ENCODE results near the gene INPP4A.

Gene INPP4A

DNA sequence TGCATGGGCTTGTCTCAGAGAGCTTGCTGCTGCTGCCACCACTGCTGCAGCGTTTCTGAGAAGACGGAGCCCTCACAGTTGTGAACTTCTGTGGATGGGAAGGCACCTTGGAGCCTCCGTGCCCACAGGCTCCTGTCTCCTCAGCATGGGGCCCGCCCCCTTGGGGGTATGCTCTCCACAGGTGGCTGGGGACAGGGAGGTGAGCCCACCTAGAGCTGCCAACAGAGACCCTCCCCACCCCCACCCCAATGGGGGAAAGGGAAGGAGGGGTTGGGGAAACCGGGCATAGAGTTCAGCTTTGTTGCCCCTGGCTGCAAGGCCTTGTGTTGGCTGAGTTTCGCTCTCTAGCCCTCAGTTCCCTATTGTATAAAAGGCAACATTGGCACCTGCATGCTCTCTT lies 76.1 kb downstream of the INPP4A start:
- WGBS, 2 experiments, result 93 to 94% methylated on average over 6 of the region's 6 CpGs

DNA sequence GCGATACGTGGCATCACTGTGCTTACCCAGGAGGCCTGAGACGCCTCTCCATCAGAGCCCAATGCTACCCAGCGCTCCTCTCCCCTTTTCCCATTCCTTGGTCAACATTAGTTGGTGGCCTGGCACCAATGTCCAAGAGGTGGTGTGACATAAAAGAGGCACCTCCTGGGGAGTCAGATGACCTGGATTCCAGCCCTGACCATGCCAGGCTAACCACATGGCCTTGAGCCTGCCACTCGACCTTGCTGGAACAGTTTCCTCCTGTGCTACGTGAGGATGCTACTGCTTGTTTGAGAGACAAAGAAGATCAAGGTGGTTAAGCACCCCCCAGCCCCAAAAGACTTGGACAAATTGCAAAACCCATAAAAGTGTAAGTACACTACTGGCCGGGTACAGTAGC lies 76.6 kb downstream of the INPP4A start:
- 94 to 97% methylated on average over 7 of the region's 7 CpGs for WGBS, 2 experiments
- Histone ChIP-seq H3K27ac (ENCODE audit: insufficient read depth, low read depth, low read length, poor library complexity, severe bottlenecking) (no peak overlapping the region), H3K9me3 (ENCODE audit: control insufficient read depth, low read length) (no peaks in the 10 kb centered on the region), H3K36me3 (ENCODE audit: control insufficient read depth, insufficient read depth, low read length) (no peaks in the 10 kb centered on the region), H3K27me3 (ENCODE audit: control insufficient read depth, insufficient read depth, low read length, poor library complexity, severe bottlenecking) (no peaks in the 10 kb centered on the region), H3K4me1 (ENCODE audit: control insufficient read depth, insufficient read depth, low read length) (peaks cover 2% of the 10 kb centered on the region), H3K4me3 (ENCODE audit: insufficient read depth, low read depth, low read length) (no peak overlapping the region)

More for the DNA sequence above, 76.1 kb downstream of the INPP4A start:
- Histone ChIP-seq H3K27ac (ENCODE audit: insufficient read depth, low read depth, low read length, poor library complexity, severe bottlenecking) (no peak overlapping the region), H3K36me3 (ENCODE audit: control insufficient read depth, insufficient read depth, low read length) (no peaks in the 10 kb centered on the region), H3K4me3 (ENCODE audit: insufficient read depth, low read depth, low read length) (no peak overlapping the region), H3K27me3 (ENCODE audit: control insufficient read depth, insufficient read depth, low read length, poor library complexity, severe bottlenecking) (no peaks in the 10 kb centered on the region), H3K9me3 (ENCODE audit: control insufficient read depth, low read length) (no peaks in the 10 kb centered on the region), H3K4me1 (ENCODE audit: control insufficient read depth, insufficient read depth, low read length) (peaks cover 3% of the 10 kb centered on the region)

DNA sequence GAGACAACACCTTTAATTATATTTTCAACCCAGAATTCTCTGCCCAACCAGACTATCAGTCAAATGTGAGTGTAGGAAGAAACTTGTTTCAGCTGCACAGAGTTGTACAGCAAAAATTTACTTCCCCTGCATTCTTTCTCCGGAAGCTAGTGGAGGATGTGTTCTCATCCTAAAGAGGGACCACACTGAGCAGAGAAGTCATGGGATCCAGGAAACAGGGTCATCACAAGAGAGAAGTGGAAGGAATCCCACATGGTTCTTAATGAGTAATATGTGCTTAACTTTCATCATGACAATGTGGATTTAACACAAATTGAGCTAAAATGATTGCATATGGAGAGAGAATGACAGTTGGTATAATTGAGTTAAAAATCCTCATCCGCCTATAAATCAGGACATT lies 78.2 kb downstream of the INPP4A start:
- no peaks in the 10 kb centered on the region for H3K27me3 ChIP-seq (ENCODE audit: control insufficient read depth, insufficient read depth, low read length, poor library complexity, severe bottlenecking)
- no peak overlapping the region for H3K4me3 ChIP-seq (ENCODE audit: insufficient read depth, low read depth, low read length)
- no peaks in the 10 kb centered on the region for H3K9me3 ChIP-seq (ENCODE audit: control insufficient read depth, low read length)
- no peaks in the 10 kb centered on the region for H3K4me1 ChIP-seq (ENCODE audit: control insufficient read depth, insufficient read depth, low read length)
- WGBS, 2 experiments, result 96 to 100% methylated on average over 2 of the region's 2 CpGs
- H3K36me3 ChIP-seq (ENCODE audit: control insufficient read depth, insufficient read depth, low read length), result no peaks in the 10 kb centered on the region
- no peak overlapping the region for H3K27ac ChIP-seq (ENCODE audit: insufficient read depth, low read depth, low read length, poor library complexity, severe bottlenecking)

DNA sequence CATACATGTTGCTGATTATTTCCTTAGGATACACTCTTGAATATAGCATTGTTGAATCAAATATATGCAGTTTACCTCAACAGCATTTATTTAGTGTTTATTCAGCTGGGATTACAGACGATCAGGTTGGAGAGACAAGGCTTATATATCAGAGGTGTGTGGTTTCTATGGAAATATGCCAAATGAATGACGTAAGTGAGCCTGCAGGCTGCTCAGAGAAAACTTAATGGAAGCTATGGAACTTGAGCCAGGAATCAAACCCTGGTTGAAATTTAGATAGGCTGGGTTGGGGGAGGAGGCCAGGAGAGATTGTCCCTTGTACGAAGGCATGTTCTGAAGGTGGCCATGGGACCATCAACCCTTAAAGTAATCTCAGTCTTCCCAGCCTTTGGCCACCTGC lies 79.5 kb downstream of the INPP4A start:
- Histone ChIP-seq H3K27ac (ENCODE audit: insufficient read depth, low read depth, low read length, poor library complexity, severe bottlenecking) (no peak overlapping the region), H3K4me1 (ENCODE audit: control insufficient read depth, insufficient read depth, low read length) (no peaks in the 10 kb centered on the region), H3K36me3 (ENCODE audit: control insufficient read depth, insufficient read depth, low read length) (no peaks in the 10 kb centered on the region), H3K4me3 (ENCODE audit: insufficient read depth, low read depth, low read length) (no peak overlapping the region), H3K9me3 (ENCODE audit: control insufficient read depth, low read length) (no peaks in the 10 kb centered on the region), H3K27me3 (ENCODE audit: control insufficient read depth, insufficient read depth, low read length, poor library complexity, severe bottlenecking) (no peaks in the 10 kb centered on the region)
- WGBS, 2 experiments, result 94 to 96% methylated on average over 3 of the region's 3 CpGs

DNA sequence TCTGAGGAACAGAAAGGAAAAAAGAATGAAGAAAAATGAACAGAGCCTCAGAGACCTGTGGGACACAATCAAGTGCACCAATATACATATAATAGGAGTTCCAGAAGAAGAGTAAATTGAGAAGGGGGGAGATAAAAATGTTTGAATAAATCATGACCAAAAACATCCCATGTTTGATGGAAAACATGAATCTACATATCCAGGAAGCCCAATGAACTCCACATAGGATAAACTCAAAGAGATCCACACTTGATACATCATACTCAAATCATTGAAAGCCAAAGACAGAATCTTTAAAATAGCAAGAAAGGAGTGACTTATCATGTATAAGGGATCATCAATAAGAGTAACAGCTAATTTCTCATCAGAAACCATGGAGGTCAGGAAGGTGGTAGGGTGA lies 83.7 kb downstream of the INPP4A start:
- no peaks in the 10 kb centered on the region for H3K9me3 ChIP-seq (ENCODE audit: control insufficient read depth, low read length)
- no peak overlapping the region for H3K4me3 ChIP-seq (ENCODE audit: insufficient read depth, low read depth, low read length)
- H3K4me1 ChIP-seq (ENCODE audit: control insufficient read depth, insufficient read depth, low read length), result no peaks in the 10 kb centered on the region
- H3K36me3 ChIP-seq (ENCODE audit: control insufficient read depth, insufficient read depth, low read length), result no peaks in the 10 kb centered on the region
- H3K27me3 ChIP-seq (ENCODE audit: control insufficient read depth, insufficient read depth, low read length, poor library complexity, severe bottlenecking), result no peaks in the 10 kb centered on the region
- no peak overlapping the region for H3K27ac ChIP-seq (ENCODE audit: insufficient read depth, low read depth, low read length, poor library complexity, severe bottlenecking)

DNA sequence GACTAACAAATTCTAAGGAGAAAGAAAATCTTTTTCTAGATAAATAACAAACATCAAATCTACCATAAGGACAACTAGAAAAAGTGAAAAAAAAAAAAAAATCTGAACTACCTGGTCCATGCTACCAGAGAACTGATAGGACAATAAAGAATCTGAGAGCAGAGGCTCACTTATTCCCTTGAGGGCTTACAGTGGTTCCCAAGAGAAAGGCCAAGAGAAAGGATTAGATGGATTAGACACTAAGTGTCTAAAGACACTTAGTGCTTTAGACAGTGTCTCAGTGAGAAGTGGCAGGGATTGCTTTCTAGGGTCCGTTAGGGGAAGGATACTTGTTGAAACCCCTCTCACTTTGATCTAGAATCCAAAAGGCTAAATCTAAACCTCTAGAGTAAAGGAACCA lies 85.5 kb downstream of the INPP4A start:
- WGBS, 2 experiments, result 85% methylated on average over 1 of the region's 1 CpG

DNA sequence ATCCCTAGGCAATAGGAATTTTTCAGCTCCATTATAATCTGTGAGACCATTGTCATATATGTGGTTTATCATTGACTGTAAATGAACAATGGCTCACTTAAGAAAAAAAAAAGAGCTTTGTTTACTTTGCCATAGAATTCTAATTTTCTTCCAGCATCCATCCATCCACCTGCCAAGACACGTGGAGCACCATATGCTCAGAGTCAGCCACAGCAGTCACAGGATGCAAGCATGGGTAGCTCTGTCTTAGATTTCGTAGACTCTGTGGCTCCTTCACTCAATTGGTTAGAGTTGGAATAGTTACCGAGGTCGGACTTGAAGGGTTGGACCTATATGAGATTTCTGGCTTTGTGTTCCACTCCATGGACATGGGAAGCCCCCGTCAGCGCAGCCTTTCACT lies 88.1 kb downstream of the INPP4A start:
- Histone ChIP-seq H3K27ac (ENCODE audit: insufficient read depth, low read depth, low read length, poor library complexity, severe bottlenecking) (no peak overlapping the region), H3K4me1 (ENCODE audit: control insufficient read depth, insufficient read depth, low read length) (no peaks in the 10 kb centered on the region), H3K4me3 (ENCODE audit: insufficient read depth, low read depth, low read length) (no peak overlapping the region), H3K27me3 (ENCODE audit: control insufficient read depth, insufficient read depth, low read length, poor library complexity, severe bottlenecking) (no peaks in the 10 kb centered on the region), H3K9me3 (ENCODE audit: control insufficient read depth, low read length) (no peaks in the 10 kb centered on the region), H3K36me3 (ENCODE audit: control insufficient read depth, insufficient read depth, low read length) (no peaks in the 10 kb centered on the region)
- 96% methylated on average over 6 of the region's 6 CpGs for WGBS, 2 experiments

More for the DNA sequence above, 85.5 kb downstream of the INPP4A start:
- H3K4me1 ChIP-seq (ENCODE audit: control insufficient read depth, insufficient read depth, low read length), result no peaks in the 10 kb centered on the region
- no peak overlapping the region for H3K4me3 ChIP-seq (ENCODE audit: insufficient read depth, low read depth, low read length)
- no peak overlapping the region for H3K27ac ChIP-seq (ENCODE audit: insufficient read depth, low read depth, low read length, poor library complexity, severe bottlenecking)
- no peaks in the 10 kb centered on the region for H3K36me3 ChIP-seq (ENCODE audit: control insufficient read depth, insufficient read depth, low read length)
- H3K27me3 ChIP-seq (ENCODE audit: control insufficient read depth, insufficient read depth, low read length, poor library complexity, severe bottlenecking), result no peaks in the 10 kb centered on the region
- H3K9me3 ChIP-seq (ENCODE audit: control insufficient read depth, low read length), result no peaks in the 10 kb centered on the region

DNA sequence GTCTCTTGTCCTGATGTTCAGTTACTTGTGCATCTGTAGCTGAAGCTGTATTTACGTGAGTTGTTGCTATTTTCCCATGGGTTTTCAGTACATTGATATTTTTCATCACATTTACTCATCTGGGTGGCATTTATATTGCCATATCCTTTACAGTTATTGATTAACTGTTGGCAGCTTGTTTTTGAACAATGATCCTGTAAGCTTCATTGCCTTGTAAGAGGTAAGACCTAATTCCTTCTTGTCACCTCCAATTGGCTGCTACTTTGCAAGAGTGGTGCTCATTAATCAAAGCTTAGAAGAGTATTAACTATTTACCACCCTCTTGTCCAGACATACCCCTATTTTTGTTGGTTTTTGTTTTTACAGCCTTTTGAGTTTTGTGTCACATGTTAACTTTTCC lies 88.9 kb downstream of the INPP4A start:
- Histone ChIP-seq H3K4me1 (ENCODE audit: control insufficient read depth, insufficient read depth, low read length) (no peaks in the 10 kb centered on the region), H3K9me3 (ENCODE audit: control insufficient read depth, low read length) (no peaks in the 10 kb centered on the region), H3K4me3 (ENCODE audit: insufficient read depth, low read depth, low read length) (no peak overlapping the region), H3K36me3 (ENCODE audit: control insufficient read depth, insufficient read depth, low read length) (no peaks in the 10 kb centered on the region), H3K27ac (ENCODE audit: insufficient read depth, low read depth, low read length, poor library complexity, severe bottlenecking) (no peak overlapping the region), H3K27me3 (ENCODE audit: control insufficient read depth, insufficient read depth, low read length, poor library complexity, severe bottlenecking) (no peaks in the 10 kb centered on the region)
- WGBS, 2 experiments, result 92 to 100% methylated on average over 1 of the region's 1 CpG

DNA sequence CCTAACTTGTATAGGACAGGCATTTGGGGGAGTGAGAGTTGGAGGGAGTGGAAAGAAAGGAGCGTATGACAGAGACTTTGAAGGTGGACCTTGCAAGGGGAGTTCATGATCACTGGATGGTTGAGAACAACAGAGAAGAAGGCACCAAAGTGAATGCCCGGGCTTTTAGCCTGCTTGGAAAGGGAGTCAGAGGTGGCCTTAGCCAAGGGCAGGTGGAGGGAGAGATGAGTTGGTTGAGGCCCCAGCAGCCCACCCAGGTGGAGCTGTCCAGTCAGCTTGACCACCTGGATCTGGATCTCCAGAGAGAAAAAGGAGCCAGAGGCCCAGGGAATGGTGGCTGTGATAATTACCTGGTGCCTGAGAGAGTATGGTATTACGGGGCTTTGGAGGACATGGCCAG lies 90.1 kb downstream of the INPP4A start:
- no peaks in the 10 kb centered on the region for H3K27me3 ChIP-seq (ENCODE audit: control insufficient read depth, insufficient read depth, low read length, poor library complexity, severe bottlenecking)
- no peaks in the 10 kb centered on the region for H3K9me3 ChIP-seq (ENCODE audit: control insufficient read depth, low read length)
- H3K36me3 ChIP-seq (ENCODE audit: control insufficient read depth, insufficient read depth, low read length), result peaks cover 6% of the 10 kb centered on the region
- no peak overlapping the region for H3K4me3 ChIP-seq (ENCODE audit: insufficient read depth, low read depth, low read length)
- H3K4me1 ChIP-seq (ENCODE audit: control insufficient read depth, insufficient read depth, low read length), result no peaks in the 10 kb centered on the region
- 93 to 97% methylated on average over 3 of the region's 3 CpGs for WGBS, 2 experiments
- H3K27ac ChIP-seq (ENCODE audit: insufficient read depth, low read depth, low read length, poor library complexity, severe bottlenecking), result no peak overlapping the region

DNA sequence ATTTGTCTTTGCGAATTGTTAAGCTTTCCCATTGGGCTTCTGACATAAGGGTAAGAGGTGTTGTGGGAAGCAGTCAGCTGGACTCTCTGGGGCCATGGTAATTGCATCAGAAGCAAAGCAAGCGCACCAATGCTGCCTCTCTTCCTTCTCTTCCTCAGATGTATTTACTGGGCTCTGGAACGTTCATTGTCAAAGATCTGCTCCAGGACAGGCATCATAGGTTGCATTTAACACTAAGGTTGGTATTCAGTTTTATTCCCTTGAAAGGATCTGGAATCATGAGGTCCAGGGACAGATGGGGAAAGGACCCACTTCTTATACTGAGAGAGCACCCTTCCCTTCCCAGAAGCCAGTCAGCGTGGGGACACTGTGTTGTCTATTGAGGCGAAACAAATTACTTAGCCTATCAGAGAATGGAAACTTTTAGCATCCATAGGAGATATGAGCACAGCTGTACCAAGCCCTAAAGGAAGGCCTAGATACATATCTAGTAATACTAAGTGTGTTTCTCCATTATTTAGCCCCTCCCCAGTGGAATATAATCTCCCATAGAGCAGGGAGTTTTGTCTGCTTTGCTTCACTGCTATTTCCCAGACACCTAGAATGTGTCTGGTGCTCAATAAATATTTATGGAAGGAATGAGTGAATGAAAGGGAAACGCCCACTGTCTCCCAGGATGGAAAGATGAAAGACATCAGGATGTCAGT lies 91.5 kb downstream of the INPP4A start:
- no peak overlapping the region for H3K27ac ChIP-seq (ENCODE audit: insufficient read depth, low read depth, low read length, poor library complexity, severe bottlenecking)

More for the DNA sequence above, 91.5 kb downstream of the INPP4A start:
- H3K36me3 ChIP-seq (ENCODE audit: control insufficient read depth, insufficient read depth, low read length), result peaks cover 12% of the 10 kb centered on the region
- H3K27me3 ChIP-seq (ENCODE audit: control insufficient read depth, insufficient read depth, low read length, poor library complexity, severe bottlenecking), result no peaks in the 10 kb centered on the region
- 93 to 96% methylated on average over 6 of the region's 6 CpGs for whole genome bisulfite sequencing, 2 experiments
- H3K4me3 ChIP-seq (ENCODE audit: insufficient read depth, low read depth, low read length), result no peak overlapping the region
- H3K4me1 ChIP-seq (ENCODE audit: control insufficient read depth, insufficient read depth, low read length), result no peaks in the 10 kb centered on the region
- no peaks in the 10 kb centered on the region for H3K9me3 ChIP-seq (ENCODE audit: control insufficient read depth, low read length)

Measured in ectodermal cell (in vitro differentiated cells).